ENCODE data around the gene PTPRN2. TPM values are rescaled to one million over a fixed set of nuclear protein-coding genes. Genes with fewer than 3 reads are reported as not detected.
A peak's percentile ranks its signal among the peaks of the same experiment; 100 is the strongest.

Gene PTPRN2
- polyA plus RNA-seq, 6 donors from 2014 or later: 1.4 to 4.6 (median 3.8) TPM

GRCh38 chr7:158076215-158076614 is 511.4 kb downstream of the PTPRN2 start:
- Mint-ChIP-seq H3K36me3 (no peaks in the 10 kb centered on the region), H3K9me3 (peaks cover 0 to 8% (median 0%) of the 10 kb centered on the region in 7 donors), H3K27me3 (no peaks in the 10 kb centered on the region), H3K4me3 (no peak overlapping the region), H3K4me1 (no peaks in the 10 kb centered on the region), H3K27ac (no peak overlapping the region)
- DNase-seq (no peak), ATAC-seq (ENCODE audit: low read depth in 2 of 2) (no peak)

GRCh38 chr7:158075633-158076001 is 512.0 kb downstream of the PTPRN2 start:
- peaks cover 0 to 8% (median 0%) of the 10 kb centered on the region in 7 donors for H3K9me3 Mint-ChIP-seq
- DNase-seq: no peak
- no peak overlapping the region for H3K4me3 Mint-ChIP-seq
- no peaks in the 10 kb centered on the region for H3K36me3 Mint-ChIP-seq
- no peak for ATAC-seq (ENCODE audit: low read depth in 2 of 2)
- H3K27me3 Mint-ChIP-seq: no peaks in the 10 kb centered on the region
- peak overlapping the region in 1 of 6 donors; percentile 32 for H3K27ac Mint-ChIP-seq
- H3K4me1 Mint-ChIP-seq: no peaks in the 10 kb centered on the region

- DNase-seq: no peak
- no peak overlapping the region for H3K27ac Mint-ChIP-seq
- no peaks in the 10 kb centered on the region for H3K36me3 Mint-ChIP-seq
- peaks cover 0 to 10% (median 2%) of the 10 kb centered on the region in 7 donors for H3K9me3 Mint-ChIP-seq
- no peaks in the 10 kb centered on the region for H3K27me3 Mint-ChIP-seq
- ATAC-seq (ENCODE audit: low read depth in 2 of 2): no peak
- peaks cover 0 to 2% (median 1%) of the 10 kb centered on the region in 3 donors for H3K4me1 Mint-ChIP-seq
- no peak overlapping the region for H3K4me3 Mint-ChIP-seq
Observed at GRCh38 chr7:158074896-158075632, 512.6 kb downstream of the PTPRN2 start.

GRCh38 chr7:158073845-158074840 is 513.5 kb downstream of the PTPRN2 start:
- Mint-ChIP-seq H3K4me3 (no peak overlapping the region), H3K27me3 (no peaks in the 10 kb centered on the region)

DNA sequence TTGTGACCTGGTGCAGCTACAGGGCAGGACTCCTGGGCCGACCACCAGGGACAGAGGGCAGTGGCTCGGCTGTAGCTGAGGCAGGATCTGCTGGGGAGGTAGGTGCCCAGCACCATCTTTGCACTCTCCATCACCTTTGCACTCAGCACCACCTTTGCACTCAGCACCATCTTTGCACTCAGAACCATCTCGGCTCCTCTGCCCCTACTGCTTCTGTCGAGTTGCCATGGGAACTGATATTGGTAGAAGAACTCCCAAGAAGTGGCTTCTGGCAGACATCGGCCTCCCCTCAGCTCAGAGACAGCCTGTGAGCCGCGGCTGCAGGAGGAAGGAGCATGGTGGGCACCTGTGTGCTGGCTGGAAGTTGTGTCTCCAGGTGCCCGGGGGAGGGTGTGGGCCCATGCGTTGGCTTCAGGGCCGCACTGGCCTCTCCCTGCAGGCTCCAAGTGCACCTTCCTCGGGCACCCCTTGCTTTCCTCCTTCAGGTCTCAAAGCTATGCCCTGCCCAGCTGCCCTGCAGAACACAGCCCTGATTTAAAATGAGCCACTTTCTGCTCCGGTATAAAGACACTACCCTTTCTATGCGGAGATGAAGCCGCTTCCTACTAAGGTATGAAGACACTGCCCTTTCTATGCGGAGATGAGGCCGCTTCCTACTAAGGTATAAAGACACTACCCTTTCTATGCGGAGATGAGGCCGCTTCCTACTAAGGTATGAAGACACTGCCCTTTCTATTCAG is 514.5 kb downstream of the PTPRN2 start:
- no peak overlapping the region for H3K27ac Mint-ChIP-seq
- H3K27me3 Mint-ChIP-seq: no peaks in the 10 kb centered on the region
- no peak overlapping the region for H3K4me3 Mint-ChIP-seq

More at GRCh38 chr7:158073845-158074840, 513.5 kb downstream of the PTPRN2 start:
- Mint-ChIP-seq H3K9me3 (peaks cover 0 to 16% (median 4%) of the 10 kb centered on the region in 7 donors), H3K4me1 (peaks cover 0 to 3% (median 2%) of the 10 kb centered on the region in 3 donors), H3K36me3 (no peaks in the 10 kb centered on the region), H3K27ac (no peak overlapping the region)
- no peak for ATAC-seq (ENCODE audit: low read depth in 2 of 2)
- DNase-seq: no peak

DNA sequence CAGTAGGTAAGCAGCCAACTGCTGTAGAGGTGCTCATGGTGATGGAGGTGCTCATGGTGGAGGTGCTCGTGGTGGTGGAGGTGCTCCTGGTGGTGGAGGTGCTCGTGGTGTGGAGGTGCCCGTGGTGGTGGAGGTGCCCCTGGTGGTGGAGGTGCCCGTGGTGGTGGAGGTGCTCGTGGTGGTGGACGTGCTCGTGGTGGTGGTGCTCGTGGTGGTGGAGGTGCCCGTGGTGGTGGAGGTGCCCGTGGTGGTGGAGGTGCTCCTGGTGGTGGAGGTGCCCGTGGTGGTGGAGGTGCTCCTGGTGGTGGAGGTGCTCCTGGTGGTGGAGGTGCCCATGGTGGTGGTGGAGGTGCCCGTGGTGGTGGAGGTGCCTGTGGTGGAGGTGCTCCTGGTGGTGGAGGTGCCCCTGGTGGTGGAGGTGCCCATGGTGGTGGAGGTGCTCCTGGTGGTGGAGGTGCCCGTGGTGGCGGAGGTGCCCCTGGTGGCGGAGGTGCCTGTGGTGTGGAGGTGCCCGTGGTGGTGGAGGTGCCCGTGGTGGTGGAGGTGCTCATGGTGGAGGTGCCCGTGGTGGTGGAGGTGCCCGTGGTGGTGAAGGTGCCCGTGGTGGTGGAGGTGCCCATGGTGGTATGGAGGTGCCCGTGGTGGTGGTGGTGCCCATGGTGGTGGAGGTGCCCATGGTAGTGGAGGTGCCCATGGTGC is 517.3 kb downstream of the PTPRN2 start:
- Mint-ChIP-seq H3K27me3 (no peaks in the 10 kb centered on the region), H3K9me3 (peaks cover 0 to 12% (median 4%) of the 10 kb centered on the region in 7 donors), H3K4me1 (peaks cover 0 to 3% (median 2%) of the 10 kb centered on the region in 3 donors), H3K36me3 (no peaks in the 10 kb centered on the region), H3K4me3 (no peak overlapping the region), H3K27ac (no peak overlapping the region)
- DNase-seq (no peak), ATAC-seq (ENCODE audit: low read depth in 2 of 2) (no peak)

More for the DNA sequence above, 514.5 kb downstream of the PTPRN2 start:
- DNase-seq (no peak), ATAC-seq (ENCODE audit: low read depth in 2 of 2) (no peak)
- Mint-ChIP-seq H3K9me3 (peaks cover 0 to 12% (median 4%) of the 10 kb centered on the region in 7 donors), H3K4me1 (peaks cover 0 to 3% (median 2%) of the 10 kb centered on the region in 3 donors), H3K36me3 (no peaks in the 10 kb centered on the region)

DNA sequence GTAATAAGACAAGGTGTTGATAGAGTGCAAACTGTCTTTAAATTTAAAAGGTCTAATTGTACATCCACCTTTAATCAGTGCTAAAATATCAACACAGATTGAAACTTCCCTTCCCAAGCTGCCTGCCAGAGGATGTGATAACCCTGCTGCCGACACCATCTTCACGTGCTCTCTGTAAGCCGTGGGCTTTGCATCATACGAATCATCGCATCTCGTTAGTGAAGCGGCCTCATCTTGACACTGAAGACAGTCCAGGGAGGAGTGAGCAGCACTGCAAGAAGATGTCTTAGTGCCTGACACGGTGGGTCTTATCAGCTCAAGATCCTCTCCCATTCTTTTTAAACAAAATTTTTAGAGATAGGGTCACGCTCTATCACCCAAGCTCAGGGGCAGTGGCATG is 518.8 kb downstream of the PTPRN2 start:
- ATAC-seq (ENCODE audit: low read depth in 2 of 2) (no peak), DNase-seq (no peak)
- Mint-ChIP-seq H3K27ac (no peak overlapping the region), H3K4me3 (no peak overlapping the region), H3K4me1 (peaks cover 0 to 3% (median 2%) of the 10 kb centered on the region in 3 donors), H3K36me3 (no peaks in the 10 kb centered on the region), H3K9me3 (peaks cover 0 to 12% (median 4%) of the 10 kb centered on the region in 7 donors), H3K27me3 (no peaks in the 10 kb centered on the region)

DNA sequence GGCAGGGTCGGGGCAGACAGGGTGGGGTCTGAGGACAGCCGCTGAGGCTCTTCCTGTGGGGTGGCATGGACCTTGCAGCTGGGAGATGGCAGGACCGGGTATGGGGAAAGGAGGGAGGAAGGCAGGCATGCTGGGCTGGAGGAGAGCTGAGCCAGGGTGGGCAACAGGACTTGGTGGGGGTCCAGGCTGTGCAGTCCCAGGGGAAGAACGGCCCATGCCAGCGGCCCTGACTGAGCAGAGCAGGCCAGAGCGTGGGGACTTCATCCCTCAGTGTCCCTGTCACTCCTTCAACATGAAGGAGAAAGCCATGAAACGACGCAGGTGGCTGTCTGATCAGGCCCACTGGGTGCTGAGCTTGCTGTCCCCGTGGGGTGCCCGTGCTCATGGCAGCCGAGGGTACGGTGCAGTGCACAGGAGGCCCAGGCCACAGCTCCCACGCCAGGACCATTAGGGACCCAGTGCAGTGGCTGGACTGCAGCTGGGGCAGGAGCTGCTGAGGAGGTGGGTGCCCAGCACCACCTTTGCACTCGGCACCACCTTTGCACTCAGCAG is 519.6 kb downstream of the PTPRN2 start:
- H3K27ac Mint-ChIP-seq: no peak overlapping the region
- no peaks in the 10 kb centered on the region for H3K27me3 Mint-ChIP-seq
- H3K4me3 Mint-ChIP-seq: no peak overlapping the region
- ATAC-seq (ENCODE audit: low read depth in 2 of 2): no peak
- peaks cover 4 to 15% (median 8%) of the 10 kb centered on the region in 7 donors for H3K9me3 Mint-ChIP-seq
- no peaks in the 10 kb centered on the region for H3K36me3 Mint-ChIP-seq
- H3K4me1 Mint-ChIP-seq: peaks cover 0 to 3% (median 2%) of the 10 kb centered on the region in 3 donors
- DNase-seq: no peak

GRCh38 chr7:158067219-158067930 is 520.2 kb downstream of the PTPRN2 start:
- Mint-ChIP-seq H3K27me3 (no peaks in the 10 kb centered on the region), H3K4me3 (peak overlapping the region in 1 of 8 donors; percentile 30), H3K4me1 (peaks cover 0 to 3% (median 2%) of the 10 kb centered on the region in 3 donors), H3K36me3 (no peaks in the 10 kb centered on the region), H3K27ac (no peak overlapping the region), H3K9me3 (peaks cover under 1 to 15% (median 8%) of the 10 kb centered on the region in 7 donors)
- DNase-seq (no peak), ATAC-seq (ENCODE audit: low read depth in 2 of 2) (no peak)

- no peak overlapping the region for H3K27ac Mint-ChIP-seq
- ATAC-seq (ENCODE audit: low read depth in 2 of 2) (no peak), DNase-seq (no peak)
- H3K27me3 Mint-ChIP-seq: no peaks in the 10 kb centered on the region
- H3K4me3 Mint-ChIP-seq: no peak overlapping the region
- no peaks in the 10 kb centered on the region for H3K36me3 Mint-ChIP-seq
- peaks cover 0 to 3% (median 2%) of the 10 kb centered on the region in 3 donors for H3K4me1 Mint-ChIP-seq
- peaks cover 0 to 15% (median 8%) of the 10 kb centered on the region in 7 donors for H3K9me3 Mint-ChIP-seq
Observed at GRCh38 chr7:158066085-158066484, 521.5 kb downstream of the PTPRN2 start.

GRCh38 chr7:158065340-158065739 is 522.3 kb downstream of the PTPRN2 start:
- H3K4me1 Mint-ChIP-seq: peaks cover 0 to 3% (median 2%) of the 10 kb centered on the region in 3 donors
- H3K9me3 Mint-ChIP-seq: peaks cover 0 to 15% (median 8%) of the 10 kb centered on the region in 7 donors
- DNase-seq: no peak
- H3K36me3 Mint-ChIP-seq: no peaks in the 10 kb centered on the region
- H3K27ac Mint-ChIP-seq: no peak overlapping the region
- H3K27me3 Mint-ChIP-seq: no peaks in the 10 kb centered on the region
- ATAC-seq (ENCODE audit: low read depth in 2 of 2): no peak
- H3K4me3 Mint-ChIP-seq: no peak overlapping the region

- ATAC-seq (ENCODE audit: low read depth in 2 of 2) (no peak), DNase-seq (no peak)
- Mint-ChIP-seq H3K9me3 (peaks cover 0 to 10% (median 4%) of the 10 kb centered on the region in 7 donors), H3K4me1 (no peaks in the 10 kb centered on the region), H3K27ac (no peak overlapping the region), H3K36me3 (no peaks in the 10 kb centered on the region), H3K27me3 (no peaks in the 10 kb centered on the region), H3K4me3 (peak overlapping the region in 1 of 8 donors; percentile 7)
Observed at GRCh38 chr7:158064631-158065030, 523.0 kb downstream of the PTPRN2 start.
